GM12891 (cell line): ENCODE measurements around the gene PREX1.

Source experiments
- POLR2A ChIP-seq: IDR thresholded peaks from 2 replicates; pipeline ENCODE4 v1.6.1; 2011; ENCODE audit warnings: low read depth, low read length, control low read depth
- POLR2AphosphoS5 ChIP-seq: IDR thresholded peaks from 2 replicates; pipeline ENCODE4 v1.6.1; 2011; ENCODE audit warnings: low read depth, low read length, control low read depth
- POU2F2 ChIP-seq: IDR thresholded peaks from 2 replicates; pipeline ENCODE4 v1.6.1; 2011; ENCODE audit warnings: low read depth, mild to moderate bottlenecking, control low read depth, low read length, moderate library complexity

DNA sequence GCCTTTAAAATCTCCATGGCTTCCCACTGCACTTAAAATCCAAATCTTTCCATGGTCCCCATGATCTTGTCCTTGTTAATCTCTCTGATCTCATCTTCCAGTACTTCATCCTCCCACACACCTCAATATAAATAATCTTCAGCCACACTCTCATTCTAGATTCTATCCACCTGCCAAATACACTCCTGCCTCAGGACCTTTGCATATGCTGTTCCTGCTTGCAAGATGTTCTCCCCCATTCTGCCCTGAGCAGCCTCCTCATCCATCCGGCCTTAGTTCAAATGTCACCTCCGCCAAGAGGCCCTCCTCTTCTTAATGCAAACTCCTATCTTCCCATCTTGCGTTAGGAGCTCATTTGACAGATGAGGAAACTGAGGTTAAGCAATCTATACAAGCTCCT, 77.4 kb downstream of the PREX1 start:
- TF ChIP-seq POLR2A (no peak), POU2F2 (no peak), POLR2AphosphoS5 (no peak)
